AML-193 (cell line): ENCODE measurements around the gene ZFAND2B.

Source experiments
- DNase-seq, 2 experiments: peaks; one replicate each; lab custom pipeline; 2025; lab: John Stamatoyannopoulos, UW

Gene ZFAND2B

DNA sequence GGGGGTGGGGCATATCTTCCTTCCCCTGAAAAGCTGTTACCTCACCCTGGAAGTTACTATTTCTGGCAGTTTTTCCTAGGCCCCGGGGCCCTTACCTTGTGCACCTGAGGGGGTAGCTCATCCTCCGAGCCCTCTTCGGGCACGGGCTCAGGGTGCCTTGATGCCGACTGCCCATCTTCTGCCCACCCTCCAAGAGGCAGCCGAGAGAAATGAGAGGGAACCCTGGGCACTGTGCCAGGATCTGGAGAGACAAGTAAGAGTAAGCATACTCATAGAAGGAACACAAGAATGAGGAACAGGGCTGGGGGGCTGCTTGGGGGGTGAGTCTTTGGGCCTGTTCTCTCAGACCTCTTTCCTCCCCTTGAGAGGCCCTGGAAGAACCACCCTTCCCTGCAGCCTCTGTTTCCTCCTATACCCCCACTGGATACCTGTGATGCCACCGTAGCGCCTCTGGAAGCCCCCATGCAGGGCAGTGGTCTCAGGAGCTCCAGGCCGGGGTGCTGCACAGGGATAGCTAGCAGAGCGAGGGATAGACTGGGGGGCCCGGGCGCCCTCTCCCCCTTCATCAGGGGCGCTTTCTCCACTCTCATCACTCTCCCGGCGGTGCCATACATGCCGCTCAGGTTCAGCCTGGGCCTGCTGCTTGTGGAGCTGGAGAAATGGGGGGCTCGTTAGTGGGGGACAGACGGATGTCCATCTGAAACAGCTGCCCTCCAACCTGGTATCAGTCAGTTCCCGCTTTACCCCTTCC, 14.2 kb downstream of the ZFAND2B start:
- no peak for DNase-seq

DNA sequence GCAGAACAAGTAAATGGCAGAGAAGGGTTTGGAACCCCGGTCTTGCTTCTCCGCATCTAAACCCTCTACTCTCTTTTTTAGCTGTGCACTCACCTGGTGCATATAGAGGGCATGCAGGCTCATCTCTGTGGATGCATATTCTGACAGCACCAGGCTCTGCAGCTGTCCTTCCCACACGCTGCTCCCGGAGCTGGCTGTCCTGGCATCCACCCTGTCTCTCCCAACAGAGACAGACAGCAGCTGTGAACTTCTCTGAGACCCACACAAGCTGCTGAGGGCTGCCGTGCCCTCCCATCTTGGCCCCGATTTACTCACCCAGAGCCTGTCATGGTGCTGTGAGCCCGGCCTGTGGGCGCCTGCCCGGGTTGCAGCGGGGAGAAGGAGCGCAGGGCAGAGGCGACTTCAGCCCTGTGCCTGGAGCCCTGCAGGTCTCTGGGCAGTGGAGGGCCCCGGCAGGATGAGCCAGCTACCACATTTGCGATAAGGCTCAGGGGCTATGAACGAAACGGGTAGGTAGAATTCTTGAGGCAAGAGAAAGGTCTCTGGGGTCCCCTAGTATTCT, 15.5 kb downstream of the ZFAND2B start:
- DNase-seq: no peak

DNA sequence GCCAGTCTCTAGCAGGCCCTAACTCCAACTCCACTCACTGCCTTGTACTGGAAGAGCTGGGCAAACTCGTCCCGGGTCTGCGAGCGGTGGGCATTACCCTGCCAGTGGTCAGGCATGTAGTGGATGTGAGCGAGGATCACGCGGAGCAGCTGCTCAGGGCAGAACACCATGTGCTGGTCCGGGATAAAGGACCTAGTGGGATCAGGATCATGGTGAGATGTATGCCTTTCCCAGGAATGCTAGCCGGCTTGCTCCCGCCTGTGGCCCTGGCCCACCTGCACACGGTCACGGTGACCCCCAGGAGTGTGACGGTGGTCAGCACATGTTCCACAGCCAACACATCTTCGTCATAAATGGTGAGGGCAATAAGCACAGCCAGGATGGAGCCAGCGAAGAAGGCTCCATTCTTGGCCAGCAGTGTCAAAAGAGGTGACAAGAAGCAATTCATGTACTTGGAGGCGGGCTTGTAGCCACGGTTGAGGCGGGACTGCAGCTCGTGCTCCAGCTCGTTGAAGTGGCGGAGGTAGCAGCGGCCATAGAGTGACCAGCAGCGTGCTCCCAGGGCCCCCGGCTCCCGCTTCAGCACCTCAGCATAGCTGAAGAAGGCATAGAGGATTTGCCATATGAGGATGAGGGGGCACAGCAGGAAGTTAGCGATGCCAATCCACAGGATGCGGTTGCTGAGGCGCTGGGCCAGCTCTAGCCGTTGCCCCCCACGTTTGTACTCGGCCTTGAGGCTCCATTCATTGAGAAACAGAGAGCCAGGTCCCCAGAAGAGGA, 17.4 kb downstream of the ZFAND2B start:
- no peak for DNase-seq

DNA sequence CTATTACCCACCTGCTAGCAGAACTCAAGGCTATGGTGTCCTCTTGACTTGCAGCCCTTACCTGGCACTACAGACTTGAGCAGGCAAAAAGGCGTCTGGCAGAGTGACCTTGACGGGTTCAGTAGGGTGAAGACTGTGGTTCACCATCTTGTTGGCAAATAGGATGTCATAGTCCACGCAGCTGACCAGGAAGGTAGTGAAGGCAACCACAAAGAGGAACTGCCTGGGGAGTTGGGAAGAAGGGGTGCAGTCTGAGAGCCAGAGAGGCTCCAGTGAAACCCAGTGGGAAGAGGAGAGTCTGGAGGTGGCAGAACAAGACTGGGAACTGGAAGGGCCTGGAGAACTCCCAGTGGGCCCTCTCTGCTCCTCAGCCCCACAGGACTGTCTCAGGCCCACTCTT, 18.8 kb downstream of the ZFAND2B start:
- peak; percentile 88 to 92 for DNase-seq

DNA sequence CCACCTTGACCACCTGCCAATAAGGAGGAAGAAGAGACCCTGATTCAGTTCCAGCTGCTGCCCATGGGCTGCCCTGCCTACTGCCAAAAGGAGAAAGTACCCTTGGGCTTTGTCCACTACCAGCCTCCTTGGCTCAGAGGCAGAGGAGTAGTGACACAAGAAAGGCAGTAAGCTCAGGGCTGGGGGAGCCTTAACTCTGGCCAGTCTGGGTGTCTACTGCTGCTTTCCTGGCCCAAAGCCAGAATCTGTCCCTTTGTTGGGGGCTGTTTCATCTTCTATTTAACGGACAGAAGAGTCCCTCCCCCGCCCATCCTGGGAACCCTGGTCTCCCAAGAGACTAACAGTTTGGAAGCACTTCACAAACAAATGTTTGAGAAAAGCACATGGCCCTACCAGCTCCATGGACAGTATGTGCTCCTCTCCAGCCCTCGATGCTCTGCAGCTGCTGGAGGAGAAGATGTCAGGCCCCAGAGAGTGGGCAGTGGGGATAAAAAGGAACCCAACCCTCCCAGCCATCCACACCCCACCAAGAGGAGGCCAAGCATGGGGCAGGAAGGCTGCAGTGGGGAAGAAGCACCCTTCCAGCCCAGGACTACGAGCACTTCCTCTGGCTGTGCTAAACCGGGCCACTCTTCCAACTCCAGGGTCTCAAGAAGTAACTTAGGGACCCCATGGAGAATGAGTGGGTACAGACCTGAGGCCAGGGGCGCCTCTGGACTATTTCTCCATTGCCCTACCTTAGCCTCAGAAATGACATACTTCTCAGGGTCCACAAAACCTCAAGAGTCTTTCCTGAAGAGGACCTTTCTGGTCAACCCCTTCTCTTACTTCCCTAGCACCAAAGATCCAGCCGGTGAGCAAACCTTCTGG, 21.7 kb downstream of the ZFAND2B start:
- DNase-seq: no peak

DNA sequence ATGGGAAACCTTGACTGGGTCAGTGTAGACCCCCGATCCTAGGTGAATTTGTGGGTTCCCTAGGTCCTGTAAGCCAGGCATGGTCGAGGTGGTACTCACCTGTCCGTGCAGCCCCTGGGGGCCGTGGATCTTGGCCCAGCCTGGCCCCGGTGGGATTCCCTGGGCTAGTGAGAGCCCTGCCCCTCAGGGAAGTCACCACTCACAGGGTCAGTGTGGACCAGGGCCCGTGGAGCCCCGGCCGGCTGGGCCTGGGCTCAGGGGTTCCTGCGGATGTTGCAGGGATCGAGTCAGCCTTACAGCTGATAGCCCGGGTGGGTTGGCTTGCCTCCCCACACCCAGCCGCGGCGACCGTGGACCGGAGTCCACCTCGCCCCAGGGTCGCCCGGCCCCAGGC, 22.3 kb downstream of the ZFAND2B start:
- no peak for DNase-seq

DNA sequence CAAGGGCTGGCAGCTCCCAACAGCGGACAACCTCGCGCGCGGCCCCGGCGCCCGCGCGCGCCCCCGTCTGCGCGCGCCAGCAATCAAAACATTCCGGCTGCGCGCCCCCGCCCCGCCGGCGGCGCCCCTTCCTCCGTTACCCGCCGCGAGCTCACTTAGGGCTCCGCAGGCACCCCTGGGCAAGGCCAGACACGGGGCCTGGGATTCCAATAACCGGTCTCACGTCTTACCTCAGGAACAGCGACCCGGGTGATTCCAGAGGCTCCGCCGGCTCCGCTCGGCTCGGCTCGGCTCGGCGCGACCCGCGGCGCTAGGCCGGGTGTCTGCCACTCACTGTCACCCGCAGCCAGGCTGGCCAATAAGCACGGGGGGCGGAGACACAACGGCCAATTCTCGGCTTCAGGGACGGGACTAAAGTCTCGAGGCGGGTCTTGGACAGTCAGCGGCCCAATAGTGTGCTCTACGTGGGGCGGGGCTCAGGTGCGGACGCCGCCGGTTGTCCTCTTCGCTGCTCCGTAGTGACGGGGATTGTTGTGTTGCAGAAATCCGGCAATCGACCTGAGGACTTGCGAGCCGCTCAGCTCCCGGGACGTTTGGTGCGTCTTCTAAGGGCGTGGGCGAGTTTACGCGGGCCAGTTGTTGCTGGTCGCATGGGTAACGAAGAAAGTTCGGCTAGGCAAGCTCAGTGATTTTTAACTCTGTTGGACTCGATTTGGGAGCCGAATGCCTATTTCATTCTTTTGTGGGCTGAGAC, 22.9 kb downstream of the ZFAND2B start, which contains the start of the genes ANKZF1 and ATG9A:
ANKZF1 (plus strand) TSS at position 502 of the 754 bp plus-strand sequence. CDS start 452 bp downstream, outside the sequence.
ATG9A (minus strand) TSS at position 332 of the 754 bp plus-strand sequence. CDS start 1,612 bp downstream, outside the sequence.
- DNase-seq: peak; percentile 94 to 97

DNA sequence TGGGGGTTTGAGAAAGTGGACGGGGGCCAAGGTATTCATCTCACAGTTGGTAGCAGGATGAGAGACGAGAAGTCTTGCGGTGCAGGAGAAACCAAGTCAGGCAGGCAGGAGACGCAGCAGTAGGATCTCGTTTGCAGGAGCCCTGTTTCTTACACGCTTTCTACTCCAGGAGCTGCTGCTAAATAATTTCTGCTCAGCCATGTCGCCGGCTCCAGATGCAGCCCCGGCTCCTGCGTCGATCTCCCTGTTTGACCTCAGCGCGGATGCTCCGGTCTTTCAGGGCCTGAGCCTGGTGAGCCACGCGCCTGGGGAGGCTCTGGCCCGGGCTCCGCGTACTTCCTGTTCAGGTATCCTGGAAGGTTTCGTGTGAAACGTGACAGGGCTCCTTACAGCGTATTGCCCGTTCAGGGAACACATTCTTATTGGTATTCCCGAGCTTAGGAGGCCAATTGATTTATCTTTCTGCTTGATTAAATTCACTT, 23.5 kb downstream of the ZFAND2B start:
- peak in 1 of 2 experiments; percentile 10 for DNase-seq

DNA sequence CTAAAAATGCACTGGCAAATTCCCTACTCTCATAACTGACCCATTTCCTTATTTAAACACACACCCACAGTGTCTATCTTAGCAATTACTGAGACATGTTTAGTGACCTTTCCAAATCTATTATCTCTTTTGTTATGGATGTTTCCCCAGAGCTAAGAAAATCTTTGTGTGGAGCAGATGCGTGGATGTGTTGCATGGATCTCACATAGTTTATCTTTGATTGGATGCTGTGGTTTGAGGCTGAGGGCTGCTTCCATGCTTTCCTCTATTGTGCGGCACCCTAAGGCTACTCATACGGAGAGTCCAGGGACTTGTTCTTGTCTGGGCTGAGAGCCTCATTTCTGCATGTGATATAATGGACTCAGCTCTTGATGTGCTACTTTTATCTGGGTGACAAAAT, 27.7 kb downstream of the ZFAND2B start:
- DNase-seq: no peak

DNA sequence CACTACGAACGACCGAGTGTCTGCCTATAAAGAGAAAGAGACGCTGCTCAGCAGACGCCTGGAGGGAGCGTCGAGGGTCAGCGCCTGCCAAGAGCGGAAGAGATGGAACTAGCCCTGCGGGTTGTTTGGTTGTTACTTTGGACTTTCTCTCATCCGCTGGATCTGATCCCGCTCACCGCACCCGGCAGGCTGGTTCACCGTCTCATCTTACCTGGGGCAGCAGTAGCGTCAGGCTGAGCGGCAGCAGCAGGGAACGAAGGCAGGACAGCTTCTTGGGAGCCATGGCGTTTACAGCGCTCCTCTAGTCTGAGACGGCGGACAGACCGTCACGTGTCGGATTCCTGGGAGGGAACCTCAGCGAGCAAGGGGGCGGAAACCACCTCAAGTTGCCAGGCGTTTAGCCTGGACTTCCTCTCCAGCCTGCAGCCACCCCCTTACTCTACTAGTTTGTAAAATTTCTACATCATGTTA, 36.7 kb downstream of the ZFAND2B start:
- DNase-seq: no peak

DNA sequence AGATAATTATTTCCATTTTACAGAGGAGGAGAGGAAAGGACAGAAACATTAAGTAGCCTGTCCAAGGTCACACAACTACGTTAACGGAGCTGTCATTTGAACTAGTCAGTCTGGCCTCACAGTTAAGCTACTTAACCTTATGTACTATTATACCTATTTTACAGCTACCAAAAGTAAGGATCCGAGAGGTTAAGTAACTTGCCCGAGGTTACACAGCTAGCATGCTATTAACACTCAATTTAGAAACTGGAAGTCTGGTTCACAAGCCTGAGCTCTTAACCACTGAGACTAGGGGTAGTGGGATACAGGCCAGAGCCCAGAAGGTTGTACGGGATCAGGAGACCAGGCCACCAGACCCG, 38.2 kb downstream of the ZFAND2B start:
- DNase-seq: no peak

DNA sequence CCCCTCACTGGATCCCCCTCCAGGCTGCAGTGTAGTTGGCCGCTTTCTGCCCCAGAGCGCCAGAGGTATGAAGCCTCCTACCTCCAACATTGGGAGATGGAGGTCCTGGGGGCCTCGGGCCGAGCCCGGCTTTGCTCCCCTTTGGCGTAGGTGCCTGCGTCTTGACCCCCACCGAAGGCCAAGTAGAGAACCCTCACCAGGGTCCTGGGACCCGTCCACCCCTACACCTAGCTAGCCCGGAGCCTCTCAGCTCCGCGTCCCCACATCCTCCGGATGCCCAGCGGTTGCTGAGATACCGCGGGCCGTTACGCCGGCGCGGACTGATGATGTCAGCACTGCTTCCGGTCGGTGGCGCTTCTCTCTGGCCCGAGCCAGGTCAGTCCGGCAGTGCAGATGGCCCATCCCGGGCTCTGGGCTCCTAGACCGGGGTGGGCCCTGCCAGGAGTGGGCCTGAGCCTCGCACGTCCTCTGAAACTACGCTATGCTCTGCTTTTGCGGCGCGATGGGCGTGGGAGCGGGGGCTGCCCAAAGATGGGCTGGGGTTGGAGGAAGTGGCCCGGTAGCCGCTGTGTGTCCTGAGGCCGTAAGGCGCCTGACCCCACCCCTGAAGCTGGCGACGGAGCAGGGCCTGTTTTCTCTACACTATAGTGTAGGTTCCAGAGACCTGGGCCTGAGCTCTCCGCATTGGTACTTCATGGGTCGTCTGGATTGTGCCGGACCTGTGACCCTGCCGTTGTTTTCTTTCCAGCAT, 38.7 kb downstream of the ZFAND2B start, which contains the start of the genes GLB1L and STK16:
GLB1L (minus strand) TSS at position 297 of the 751 bp plus-strand sequence. CDS start 1,871 bp downstream, outside the sequence.
STK16 (plus strand) TSS at position 332 of the 751 bp plus-strand sequence. CDS start 521 bp downstream, outside the sequence.
- DNase-seq: peak; percentile 69 to 71

DNA sequence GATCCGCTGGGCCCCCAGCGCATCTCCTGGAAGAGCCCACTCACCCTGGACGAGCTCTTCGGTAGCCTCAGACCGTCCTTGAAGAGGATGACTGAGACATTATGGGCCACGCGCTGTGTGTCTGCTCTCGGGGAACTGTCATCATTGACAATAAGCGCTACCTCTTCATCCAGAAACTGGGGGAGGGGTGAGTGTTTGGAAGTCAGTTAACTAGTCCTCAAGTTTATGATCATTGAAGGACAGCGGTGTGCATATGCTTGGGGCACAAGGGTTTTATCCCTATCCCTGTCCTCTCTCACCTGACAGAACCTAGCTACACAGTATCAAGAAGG, 39.3 kb downstream of the ZFAND2B start:
- DNase-seq: no peak

DNA sequence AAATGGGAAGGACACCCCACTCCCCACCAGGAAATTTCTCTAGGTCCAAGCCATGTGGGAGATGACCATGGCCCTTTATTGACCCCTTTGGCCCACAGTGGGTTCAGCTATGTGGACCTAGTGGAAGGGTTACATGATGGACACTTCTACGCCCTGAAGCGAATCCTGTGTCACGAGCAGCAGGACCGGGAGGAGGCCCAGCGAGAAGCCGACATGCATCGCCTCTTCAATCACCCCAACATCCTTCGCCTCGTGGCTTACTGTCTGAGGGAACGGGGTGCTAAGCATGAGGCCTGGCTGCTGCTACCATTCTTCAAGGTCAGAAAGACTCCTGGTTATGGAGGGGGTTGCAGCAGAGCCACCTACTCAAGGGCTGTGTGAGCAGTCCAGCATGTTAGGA, 40.0 kb downstream of the ZFAND2B start:
- DNase-seq: no peak

DNA sequence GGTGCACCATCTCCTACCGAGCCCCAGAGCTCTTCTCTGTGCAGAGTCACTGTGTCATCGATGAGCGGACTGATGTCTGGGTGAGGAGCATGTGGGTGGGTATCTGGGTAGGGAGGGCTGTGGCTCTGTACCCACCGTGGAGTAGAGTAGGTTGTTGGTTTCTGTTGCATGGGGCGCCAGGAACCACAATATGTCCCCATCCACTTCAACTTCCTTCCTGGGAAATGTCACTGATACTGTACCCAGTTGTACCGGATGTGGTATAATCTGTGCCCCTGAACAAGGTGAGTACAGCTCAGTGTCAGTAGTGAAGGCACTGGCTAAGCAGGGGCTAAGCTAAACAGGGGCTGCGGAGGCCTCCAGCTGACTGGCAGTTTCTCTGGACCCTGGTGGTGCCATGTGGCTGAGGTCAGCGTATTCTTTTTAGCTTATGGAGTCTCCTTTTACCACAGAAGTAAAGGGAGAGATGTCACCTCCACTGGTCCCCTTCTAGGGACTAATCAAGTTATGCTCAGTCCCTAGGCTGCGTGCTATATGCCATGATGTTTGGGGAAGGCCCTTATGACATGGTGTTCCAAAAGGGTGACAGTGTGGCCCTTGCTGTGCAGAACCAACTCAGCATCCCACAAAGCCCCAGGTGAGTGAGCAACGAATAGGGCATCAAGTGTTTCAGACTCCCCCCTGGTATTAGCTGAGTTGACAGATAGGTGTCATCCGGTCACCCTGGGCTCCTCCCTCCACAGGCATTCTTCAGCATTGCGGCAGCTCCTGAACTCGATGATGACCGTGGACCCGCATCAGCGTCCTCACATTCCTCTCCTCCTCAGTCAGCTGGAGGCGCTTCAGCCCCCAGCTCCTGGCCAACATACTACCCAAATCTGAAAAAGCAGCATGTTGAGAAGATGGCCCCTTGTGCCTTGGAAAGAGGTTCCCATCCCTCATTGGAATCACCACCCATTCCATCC, 41.4 kb downstream of the ZFAND2B start:
- DNase-seq: peak; percentile 49 to 52

DNA sequence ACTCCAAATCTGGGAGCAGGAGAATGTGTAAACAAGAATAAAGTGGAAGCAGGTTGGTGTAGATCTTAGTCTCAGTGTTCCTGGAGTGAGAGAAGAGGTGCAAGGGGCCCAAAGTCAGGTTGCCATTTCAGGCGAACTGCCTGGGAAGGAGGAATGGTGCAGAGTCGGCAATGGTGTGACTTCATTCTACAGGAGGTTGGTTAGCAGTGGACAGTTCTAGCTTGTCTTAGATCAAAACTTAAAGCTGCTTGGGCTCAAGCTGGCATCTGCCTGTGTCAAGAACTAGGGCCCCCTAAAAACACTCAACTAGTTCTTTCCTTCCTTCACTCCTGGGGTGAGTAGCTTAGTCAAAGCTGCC, 42.2 kb downstream of the ZFAND2B start:
- DNase-seq: no peak

DNA sequence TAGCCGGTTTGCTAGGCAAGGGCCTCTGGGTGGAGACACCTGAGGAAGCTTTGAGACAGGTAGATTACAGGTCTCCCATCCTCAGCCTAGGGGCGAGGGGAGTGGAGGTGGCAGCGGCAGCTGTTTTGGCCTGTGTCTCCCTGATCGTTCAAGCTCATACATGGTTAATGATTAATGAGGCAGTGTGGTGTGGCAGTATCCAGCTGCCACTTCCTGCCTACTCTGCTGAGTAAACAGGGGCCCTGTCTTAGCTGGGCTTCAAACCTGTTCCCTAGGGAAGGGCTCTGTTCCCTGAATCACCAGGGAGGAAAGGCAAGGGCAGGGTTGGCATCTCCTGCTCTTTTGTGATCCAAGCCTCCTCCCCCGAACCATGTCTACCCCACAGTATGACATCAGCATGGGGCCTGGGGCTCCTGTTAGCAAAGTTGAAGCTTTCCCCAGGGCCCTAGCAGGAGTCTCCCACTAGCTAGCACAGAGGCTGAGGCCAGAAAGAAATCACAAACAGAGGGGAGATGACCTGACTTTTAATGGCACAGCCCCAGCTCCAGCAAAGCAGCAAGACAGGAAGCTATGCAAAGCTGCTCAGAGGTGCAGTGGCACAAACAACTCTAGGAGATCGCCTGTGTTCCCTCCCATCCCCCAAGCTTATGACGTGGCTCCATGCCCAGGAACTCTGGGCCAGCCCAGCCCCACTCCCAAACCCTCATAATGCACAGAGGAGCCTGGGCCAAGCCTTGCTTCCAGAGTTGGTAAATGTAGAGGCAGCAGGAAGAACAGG, 42.8 kb downstream of the ZFAND2B start:
- DNase-seq: peak; percentile 82 to 84
